Epithelial cell of proximal tubule (primary cell): ENCODE data around the gene BRIP1. TPM values are rescaled to one million over a fixed set of nuclear protein-coding genes. Genes with fewer than 3 reads are reported as not detected.

Source experiments
- DNase-seq: peaks from one replicate; pipeline ENCODE4 v3.0.0-alpha.2; 2011; ENCODE audit warnings: low read depth
- H3K4me3 ChIP-seq: 2 replicates; pipeline ENCODE4 v1.5.1; 2011; ENCODE audit warnings: low read depth, mild to moderate bottlenecking, low read length
- CTCF ChIP-seq: conservative IDR thresholded peaks from 2 replicates; pipeline ENCODE4 v1.5.1; 2012; ENCODE audit warnings: low read depth, mild to moderate bottlenecking, low read length
- total RNA-seq: library from RNA; depleted of rRNA; stranded (reverse); fragments of >200 nt; gene quantifications from 2 replicates; pipeline ENCODE4 v1.2.3, GENCODE V29; 2015

The BRIP1 gene
- total RNA-seq, 1 donor from 2014 or later = 12.6 TPM

GRCh38 chr17:61803796-61804195 is 59.5 kb downstream of the BRIP1 start:
- TF ChIP-seq CTCF = no peak

GRCh38 chr17:61803216-61803615 is 60.1 kb downstream of the BRIP1 start:
- H3K4me3 ChIP-seq = no peak overlapping the region
- TF ChIP-seq CTCF = no peak
- no peak for DNase-seq

More at GRCh38 chr17:61803796-61804195, 59.5 kb downstream of the BRIP1 start:
- H3K4me3 ChIP-seq = no peak overlapping the region
- no peak for DNase-seq

GRCh38 chr17:61799812-61800484 is 63.4 kb downstream of the BRIP1 start:
- no peak for DNase-seq
- no peak for TF ChIP-seq CTCF
- H3K4me3 ChIP-seq = no peak overlapping the region

- no peak for TF ChIP-seq CTCF
- H3K4me3 ChIP-seq = no peak overlapping the region
- no peak for DNase-seq
These were observed 66.0 kb downstream of the BRIP1 start for GRCh38 chr17:61797283-61797682.

GRCh38 chr17:61795546-61795945 is 67.8 kb downstream of the BRIP1 start:
- no peak overlapping the region for H3K4me3 ChIP-seq
- no peak for DNase-seq
- TF ChIP-seq CTCF = no peak

GRCh38 chr17:61794792-61795191 is 68.5 kb downstream of the BRIP1 start:
- DNase-seq = no peak
- no peak for TF ChIP-seq CTCF

GRCh38 chr17:61794242-61794641 is 69.1 kb downstream of the BRIP1 start:
- TF ChIP-seq CTCF = no peak
- H3K4me3 ChIP-seq = no peak overlapping the region
- DNase-seq = no peak

More at GRCh38 chr17:61794792-61795191, 68.5 kb downstream of the BRIP1 start:
- no peak overlapping the region for H3K4me3 ChIP-seq
